Neural progenitor cell (in vitro differentiated cells): ENCODE results near the gene NKD1. TPM values are rescaled to one million over a fixed set of nuclear protein-coding genes. Genes with fewer than 3 reads are reported as not detected.
A peak's percentile ranks its signal among the peaks of the same experiment; 100 is the strongest.

Experiments used
- DNase-seq: peaks from one replicate; pipeline ENCODE4 v3.0.0-alpha.2; 2016; ENCODE audit warnings: low spot score
- H2AFZ ChIP-seq: fragments of 200-600 bp; sonication (generic); replicated peaks from 2 replicates; pipeline ENCODE4 v1.6.1; 2016; ENCODE audit warnings: antibody characterized with exemption
- H3F3A ChIP-seq: fragments of 200-600 bp; sonication (generic); 2 replicates; pipeline ENCODE4 v1.6.1; 2016; ENCODE audit warnings: antibody characterized with exemption, low read depth
- H3K27ac ChIP-seq: fragments of 200-600 bp; sonication (generic); 2 replicates; pipeline ENCODE4 v1.5.1; 2016; ENCODE audit warnings: mild to moderate bottlenecking
- H3K27me3 ChIP-seq: fragments of 200-600 bp; sonication (generic); 2 replicates; pipeline ENCODE4 v1.6.1; 2016; ENCODE audit warnings: mild to moderate bottlenecking, moderate library complexity
- H3K36me3 ChIP-seq: fragments of 200-600 bp; sonication (generic); 2 replicates; pipeline ENCODE4 v1.5.1; 2016
- H3K4me1 ChIP-seq: fragments of 200-600 bp; sonication (generic); 2 replicates; pipeline ENCODE4 v1.6.1; 2016; ENCODE audit warnings: mixed run types
- H3K4me2 ChIP-seq: fragments of 200-600 bp; sonication (generic); 2 replicates; pipeline ENCODE4 v1.6.1; 2016
- H3K4me3 ChIP-seq: fragments of 200-600 bp; sonication (generic); 2 replicates; pipeline ENCODE4 v1.5.1; 2016
- H3K79me2 ChIP-seq: fragments of 200-600 bp; sonication (generic); 2 replicates; pipeline ENCODE4 v1.6.1; 2016; ENCODE audit warnings: low read depth
- H3K9ac ChIP-seq: fragments of 200-600 bp; sonication (generic); 2 replicates; pipeline ENCODE4 v1.6.1; 2016
- H3K9me3 ChIP-seq: fragments of 200-600 bp; sonication (generic); 2 replicates; pipeline ENCODE4 v1.5.1; 2016; ENCODE audit warnings: low read depth
- H4K20me1 ChIP-seq: fragments of 200-600 bp; sonication (generic); 2 replicates; pipeline ENCODE4 v1.6.1; 2016; ENCODE audit warnings: low read depth
- H3K27ac Mint-ChIP-seq: 3 replicates; pipeline ENCODE4 v1.8.0; 2021; ENCODE audit warnings: mixed read lengths
- H3K27me3 Mint-ChIP-seq: 2 replicates; pipeline ENCODE4 v1.8.0; 2022; ENCODE audit warnings: low read depth, mild to moderate bottlenecking, inconsistent platforms, moderate library complexity, mixed read lengths; ENCODE audit not compliant: insufficient read depth
- H3K36me3 Mint-ChIP-seq: 3 replicates; pipeline ENCODE4 v1.8.0; 2021; ENCODE audit warnings: mixed read lengths
- H3K4me1 Mint-ChIP-seq: 3 replicates; pipeline ENCODE4 v1.8.0; 2021; ENCODE audit warnings: mixed read lengths
- H3K4me3 Mint-ChIP-seq: 3 replicates; pipeline ENCODE4 v1.8.0; 2021; ENCODE audit warnings: mild to moderate bottlenecking, moderate library complexity, mixed read lengths
- H3K9me3 Mint-ChIP-seq: 3 replicates; pipeline ENCODE4 v1.8.0; 2020; ENCODE audit warnings: mixed read lengths
- EZH2 ChIP-seq: fragments of 200-600 bp; sonication (generic); IDR thresholded peaks from 2 replicates; pipeline ENCODE4 v1.6.1; 2017; ENCODE audit warnings: antibody characterized with exemption, mild to moderate bottlenecking, moderate library complexity
- EZH2phosphoT487 ChIP-seq: fragments of 200-600 bp; sonication (generic); IDR thresholded peaks from 2 replicates; pipeline ENCODE4 v1.6.1; 2017; ENCODE audit warnings: antibody characterized with exemption
- total RNA-seq: library from RNA; depleted of rRNA; stranded (reverse); fragments of >200 nt; gene quantifications from 2 replicates; pipeline ENCODE4 v1.2.3, GENCODE V29; 2015; ENCODE audit warnings: low replicate concordance
- TF ChIP-seq, protein P1 (sequence below): fragments of 200-600 bp; sonication (generic); IDR thresholded peaks from 2 replicates; pipeline ENCODE4 v1.5.1; 2017; ENCODE audit warnings: antibody characterized with exemption, mild to moderate bottlenecking

NKD1 gene
- total RNA-seq, 1 donor from 2014 or later, result 5.3 TPM

- peaks cover 54% of the 10 kb centered on the region for H3K4me1 Mint-ChIP-seq
Observed at GRCh38 chr16:50570354-50570753, 22.2 kb downstream of the NKD1 start.

GRCh38 chr16:50570808-50571598 is 22.8 kb downstream of the NKD1 start:
- H3K4me3 ChIP-seq, result no peak overlapping the region
- no peaks in the 10 kb centered on the region for H3K79me2 ChIP-seq
- no peak for TF ChIP-seq EZH2phosphoT487
- no peak for TF ChIP-seq EZH2
- TF ChIP-seq, protein P1, sequence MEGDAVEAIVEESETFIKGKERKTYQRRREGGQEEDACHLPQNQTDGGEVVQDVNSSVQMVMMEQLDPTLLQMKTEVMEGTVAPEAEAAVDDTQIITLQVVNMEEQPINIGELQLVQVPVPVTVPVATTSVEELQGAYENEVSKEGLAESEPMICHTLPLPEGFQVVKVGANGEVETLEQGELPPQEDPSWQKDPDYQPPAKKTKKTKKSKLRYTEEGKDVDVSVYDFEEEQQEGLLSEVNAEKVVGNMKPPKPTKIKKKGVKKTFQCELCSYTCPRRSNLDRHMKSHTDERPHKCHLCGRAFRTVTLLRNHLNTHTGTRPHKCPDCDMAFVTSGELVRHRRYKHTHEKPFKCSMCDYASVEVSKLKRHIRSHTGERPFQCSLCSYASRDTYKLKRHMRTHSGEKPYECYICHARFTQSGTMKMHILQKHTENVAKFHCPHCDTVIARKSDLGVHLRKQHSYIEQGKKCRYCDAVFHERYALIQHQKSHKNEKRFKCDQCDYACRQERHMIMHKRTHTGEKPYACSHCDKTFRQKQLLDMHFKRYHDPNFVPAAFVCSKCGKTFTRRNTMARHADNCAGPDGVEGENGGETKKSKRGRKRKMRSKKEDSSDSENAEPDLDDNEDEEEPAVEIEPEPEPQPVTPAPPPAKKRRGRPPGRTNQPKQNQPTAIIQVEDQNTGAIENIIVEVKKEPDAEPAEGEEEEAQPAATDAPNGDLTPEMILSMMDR, result no peak
- H3K36me3 ChIP-seq, result no peaks in the 10 kb centered on the region
- H4K20me1 ChIP-seq, result no peaks in the 10 kb centered on the region
- H3K4me3 Mint-ChIP-seq, result no peak overlapping the region
- no peak overlapping the region for H3K27ac ChIP-seq
- no peaks in the 10 kb centered on the region for H3K27me3 ChIP-seq
- H3K27me3 Mint-ChIP-seq, result no peaks in the 10 kb centered on the region
- no peak overlapping the region for H3K4me2 ChIP-seq
- DNase-seq, result no peak
- peaks cover 14% of the 10 kb centered on the region for H3K36me3 Mint-ChIP-seq
- H3K4me1 ChIP-seq, result peaks cover 7% of the 10 kb centered on the region
- H3K9ac ChIP-seq, result no peak overlapping the region
- no peaks in the 10 kb centered on the region for H3K9me3 ChIP-seq
- H2AFZ ChIP-seq, result no peak overlapping the region
- peak overlapping the region; percentile 31 for H3K27ac Mint-ChIP-seq
- H3F3A ChIP-seq, result no peaks in the 10 kb centered on the region
- no peaks in the 10 kb centered on the region for H3K9me3 Mint-ChIP-seq
- H3K4me1 Mint-ChIP-seq, result peaks cover 55% of the 10 kb centered on the region

More at GRCh38 chr16:50570354-50570753, 22.2 kb downstream of the NKD1 start:
- no peaks in the 10 kb centered on the region for H3F3A ChIP-seq
- H3K9me3 Mint-ChIP-seq, result no peaks in the 10 kb centered on the region
- DNase-seq, result no peak
- peaks cover 7% of the 10 kb centered on the region for H3K4me1 ChIP-seq
- H3K4me2 ChIP-seq, result no peak overlapping the region
- H2AFZ ChIP-seq, result no peak overlapping the region
- no peaks in the 10 kb centered on the region for H3K27me3 ChIP-seq
- H3K4me3 Mint-ChIP-seq, result no peak overlapping the region
- no peaks in the 10 kb centered on the region for H3K36me3 ChIP-seq
- peaks cover 20% of the 10 kb centered on the region for H3K36me3 Mint-ChIP-seq
- H3K27ac Mint-ChIP-seq, result no peak overlapping the region
- H3K27ac ChIP-seq, result no peak overlapping the region
- H3K4me3 ChIP-seq, result no peak overlapping the region
- no peaks in the 10 kb centered on the region for H3K9me3 ChIP-seq
- no peaks in the 10 kb centered on the region for H4K20me1 ChIP-seq
- no peaks in the 10 kb centered on the region for H3K79me2 ChIP-seq
- TF ChIP-seq, protein P1, result no peak
- TF ChIP-seq EZH2phosphoT487, result no peak
- TF ChIP-seq EZH2, result no peak
- no peaks in the 10 kb centered on the region for H3K27me3 Mint-ChIP-seq
- no peak overlapping the region for H3K9ac ChIP-seq

DNA sequence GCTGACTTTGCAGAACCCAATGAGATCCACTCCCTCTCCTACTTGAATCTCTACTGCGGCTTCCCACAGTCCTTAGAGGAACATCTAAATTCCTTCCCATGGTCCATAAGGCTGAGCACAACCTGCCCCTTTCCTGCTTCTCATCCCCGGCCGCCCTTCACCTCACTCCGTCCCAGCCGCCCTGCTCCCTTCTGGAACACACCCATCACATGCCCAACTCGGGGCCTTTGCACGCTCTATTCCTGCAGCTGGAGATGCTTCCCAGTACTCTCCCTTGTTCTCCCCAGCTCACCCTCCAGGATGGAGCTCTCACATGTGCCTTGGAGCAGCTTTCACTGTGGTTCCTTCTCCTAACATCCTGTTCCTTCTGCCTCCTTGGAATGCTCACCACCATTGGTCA is 23.6 kb downstream of the NKD1 start:
- no peaks in the 10 kb centered on the region for H3K9me3 Mint-ChIP-seq
- no peak overlapping the region for H3K4me2 ChIP-seq
- no peak overlapping the region for H2AFZ ChIP-seq
- no peaks in the 10 kb centered on the region for H3K36me3 ChIP-seq
- no peaks in the 10 kb centered on the region for H4K20me1 ChIP-seq
- H3K9ac ChIP-seq, result no peak overlapping the region
- H3K27ac ChIP-seq, result no peak overlapping the region
- H3K27ac Mint-ChIP-seq, result no peak overlapping the region
- no peak overlapping the region for H3K4me3 Mint-ChIP-seq
- peaks cover 55% of the 10 kb centered on the region for H3K4me1 Mint-ChIP-seq
- DNase-seq, result no peak
- H3K4me1 ChIP-seq, result peaks cover 7% of the 10 kb centered on the region
- H3F3A ChIP-seq, result no peaks in the 10 kb centered on the region
- TF ChIP-seq EZH2phosphoT487 (no peak), EZH2 (no peak)
- TF ChIP-seq, protein P1, result no peak
- H3K4me3 ChIP-seq, result no peak overlapping the region
- no peaks in the 10 kb centered on the region for H3K27me3 Mint-ChIP-seq
- no peaks in the 10 kb centered on the region for H3K9me3 ChIP-seq
- H3K27me3 ChIP-seq, result no peaks in the 10 kb centered on the region
- H3K79me2 ChIP-seq, result no peaks in the 10 kb centered on the region
- peaks cover 13% of the 10 kb centered on the region for H3K36me3 Mint-ChIP-seq
